ENCODE measurements around the gene BMERB1. TPM values are rescaled to one million over a fixed set of nuclear protein-coding genes. Genes with fewer than 3 reads are reported as not detected.
A peak's percentile ranks its signal among the peaks of the same experiment; 100 is the strongest.
"Not testable (repeated sequence)": the region's sequence is repeated elsewhere in the genome, so short reads cannot be mapped to it uniquely, and the experiment has no call there.

Gene BMERB1
- polyA plus RNA-seq, 1 donor (not counting 4 experiments of a cell fraction or from before 2014, with no cell fraction given): 7.8 TPM

DNA sequence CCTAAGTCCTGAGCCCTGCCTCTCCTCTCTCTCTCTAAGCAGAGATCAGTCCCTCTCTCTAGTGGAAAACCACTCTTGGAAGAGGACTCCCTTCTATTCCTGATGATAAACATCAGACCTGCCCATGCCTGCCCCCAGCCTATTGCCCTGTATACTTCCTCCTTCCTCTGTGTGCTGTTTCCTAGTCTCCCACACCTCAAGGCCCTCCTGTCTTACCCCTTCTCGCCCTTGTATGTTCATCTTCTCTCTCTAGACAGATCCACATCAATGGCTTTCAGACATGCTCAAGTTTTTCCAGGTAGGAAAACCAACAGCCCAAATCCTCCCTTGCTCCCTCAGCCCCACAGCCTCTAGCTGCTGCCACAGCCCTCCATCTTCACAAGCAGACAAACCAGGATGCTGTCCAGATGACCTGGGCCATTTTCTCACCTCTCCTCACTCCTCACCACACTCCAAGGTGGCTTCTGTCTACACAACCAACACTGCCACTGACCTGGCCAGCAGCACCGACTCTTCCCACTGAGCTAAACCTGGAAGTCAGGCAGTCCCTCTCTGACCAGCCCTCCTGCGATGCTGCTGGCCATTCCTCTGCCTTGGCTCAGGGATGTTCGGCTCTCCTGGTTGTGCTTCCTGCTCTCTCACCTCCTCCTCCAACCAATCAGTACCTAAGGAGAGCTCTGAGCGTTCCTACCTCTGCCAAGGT is 172.3 kb downstream of the BMERB1 start:
- H3K4me1 ChIP-seq (ENCODE audit: control insufficient read depth, extremely low read depth, insufficient read depth, low read length): peaks cover 14% of the 10 kb centered on the region
- DNase-seq (ENCODE audit: low read depth, low spot score) (no peak), FAIRE-seq (peak; percentile 71)

DNA sequence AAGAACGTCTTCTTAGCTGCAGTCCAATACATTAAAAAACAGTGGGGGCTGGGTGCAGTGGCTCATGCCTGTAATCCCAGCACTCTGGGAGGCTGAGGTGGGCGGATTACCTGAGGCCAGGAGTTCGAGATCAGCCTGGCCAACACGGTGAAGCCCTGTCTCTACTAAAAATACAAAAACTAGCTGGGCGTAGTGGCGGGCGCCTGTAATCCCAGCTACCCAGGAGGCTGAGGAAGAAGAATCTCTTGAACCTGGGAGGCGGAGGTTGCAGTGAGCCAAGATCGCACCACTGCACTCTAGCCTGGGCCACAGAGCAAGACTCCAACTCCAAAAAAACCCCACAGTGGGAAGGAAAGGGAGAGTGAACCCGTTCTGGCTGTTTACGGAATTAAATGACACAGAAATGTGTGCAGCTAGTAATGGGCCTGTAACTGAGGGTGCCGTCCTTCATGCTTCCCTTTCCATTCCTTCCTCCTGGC is 172.9 kb downstream of the BMERB1 start:
- Histone ChIP-seq H3K4me1 (ENCODE audit: control insufficient read depth, extremely low read depth, insufficient read depth, low read length) (peaks cover 14% of the 10 kb centered on the region), H3K36me3 (ENCODE audit: control insufficient read depth in 2 of 2, extremely low read depth in 1 of 2, insufficient read depth in 2 of 2, low read length in 2 of 2) (peaks cover 15 to 34% of the 10 kb centered on the region in 2 experiments)
- H3K79me2 ChIP-seq (ENCODE audit: control insufficient read depth, insufficient read depth, low read length); DNase-seq (ENCODE audit: low read depth, low spot score); H2AFZ ChIP-seq (ENCODE audit: control insufficient read depth, low read length); H3K9ac ChIP-seq (ENCODE audit: control insufficient read depth, extremely low read depth, insufficient read depth, low read length); H3K27ac ChIP-seq (ENCODE audit: control insufficient read depth, insufficient read depth, low read length); H3K27me3 ChIP-seq (ENCODE audit: control insufficient read depth, extremely low read depth, insufficient read depth, low read length); H3K4me2 ChIP-seq (ENCODE audit: control insufficient read depth, extremely low read depth, insufficient read depth, low read depth, low read length); FAIRE-seq; H4K20me1 ChIP-seq (ENCODE audit: control insufficient read depth, extremely low read depth, insufficient read depth, low read length); dilution Hi-C loops (cut with MboI; ENCODE audit: extremely low pct_ligation_motif_present, low sequenced_read_pairs); H3K9me3 ChIP-seq (ENCODE audit: control insufficient read depth, low read depth, low read length); H3K4me3 ChIP-seq (ENCODE audit: control insufficient read depth in 2 of 3, extremely low read depth in 1 of 3, insufficient read depth in 2 of 3, low read depth in 1 of 3, low read length in 3 of 3); H3K9me1 ChIP-seq (ENCODE audit: control insufficient read depth, extremely low read depth, insufficient read depth, low read length): not testable (repeated sequence)

More for the DNA sequence above, 172.3 kb downstream of the BMERB1 start:
- no peaks in the 10 kb centered on the region for H4K20me1 ChIP-seq (ENCODE audit: control insufficient read depth, extremely low read depth, insufficient read depth, low read length)
- no peaks in the 10 kb centered on the region for H3K79me2 ChIP-seq (ENCODE audit: control insufficient read depth, insufficient read depth, low read length)
- peak overlapping the region in 1 of 3 experiments; percentile 9 for H3K4me3 ChIP-seq (ENCODE audit: control insufficient read depth in 2 of 3, extremely low read depth in 1 of 3, insufficient read depth in 2 of 3, low read depth in 1 of 3, low read length in 3 of 3)
- no peaks in the 10 kb centered on the region for H3K9me3 ChIP-seq (ENCODE audit: control insufficient read depth, low read depth, low read length)
- H3K9ac ChIP-seq (ENCODE audit: control insufficient read depth, extremely low read depth, insufficient read depth, low read length): no peak overlapping the region
- dilution Hi-C loops (cut with MboI; ENCODE audit: extremely low pct_ligation_motif_present, low sequenced_read_pairs): no loop called here
- H3K27me3 ChIP-seq (ENCODE audit: control insufficient read depth, extremely low read depth, insufficient read depth, low read length): no peaks in the 10 kb centered on the region
- no peak overlapping the region for H3K27ac ChIP-seq (ENCODE audit: control insufficient read depth, insufficient read depth, low read length)
- H3K9me1 ChIP-seq (ENCODE audit: control insufficient read depth, extremely low read depth, insufficient read depth, low read length): no peaks in the 10 kb centered on the region
- TF ChIP-seq, protein P1, sequence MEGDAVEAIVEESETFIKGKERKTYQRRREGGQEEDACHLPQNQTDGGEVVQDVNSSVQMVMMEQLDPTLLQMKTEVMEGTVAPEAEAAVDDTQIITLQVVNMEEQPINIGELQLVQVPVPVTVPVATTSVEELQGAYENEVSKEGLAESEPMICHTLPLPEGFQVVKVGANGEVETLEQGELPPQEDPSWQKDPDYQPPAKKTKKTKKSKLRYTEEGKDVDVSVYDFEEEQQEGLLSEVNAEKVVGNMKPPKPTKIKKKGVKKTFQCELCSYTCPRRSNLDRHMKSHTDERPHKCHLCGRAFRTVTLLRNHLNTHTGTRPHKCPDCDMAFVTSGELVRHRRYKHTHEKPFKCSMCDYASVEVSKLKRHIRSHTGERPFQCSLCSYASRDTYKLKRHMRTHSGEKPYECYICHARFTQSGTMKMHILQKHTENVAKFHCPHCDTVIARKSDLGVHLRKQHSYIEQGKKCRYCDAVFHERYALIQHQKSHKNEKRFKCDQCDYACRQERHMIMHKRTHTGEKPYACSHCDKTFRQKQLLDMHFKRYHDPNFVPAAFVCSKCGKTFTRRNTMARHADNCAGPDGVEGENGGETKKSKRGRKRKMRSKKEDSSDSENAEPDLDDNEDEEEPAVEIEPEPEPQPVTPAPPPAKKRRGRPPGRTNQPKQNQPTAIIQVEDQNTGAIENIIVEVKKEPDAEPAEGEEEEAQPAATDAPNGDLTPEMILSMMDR (optimal IDR thresholded peaks at IDR 0.05 in 1 of 3, IDR thresholded peaks at IDR 0.05 in 1 of 3, conservative IDR thresholded peaks at IDR 0.05 in 1 of 3; ENCODE audit: extremely low read depth in 1 of 3, insufficient read depth in 2 of 3, low read length in 3 of 3): no peak
- TF ChIP-seq EZH2 (IDR thresholded peaks at IDR 0.05; ENCODE audit: low read length): no peak
- peaks cover 18 to 35% of the 10 kb centered on the region in 2 experiments for H3K36me3 ChIP-seq (ENCODE audit: control insufficient read depth in 2 of 2, extremely low read depth in 1 of 2, insufficient read depth in 2 of 2, low read length in 2 of 2)
- H2AFZ ChIP-seq (ENCODE audit: control insufficient read depth, low read length): peak overlapping the region; percentile 62
- H3K4me2 ChIP-seq (ENCODE audit: control insufficient read depth, extremely low read depth, insufficient read depth, low read depth, low read length): peak overlapping the region; percentile 57

All from keratinocyte (primary cell).